ENCODE results near the gene FLRT1. TPM values are rescaled to one million over a fixed set of nuclear protein-coding genes. Genes with fewer than 3 reads are reported as not detected.

The FLRT1 gene
- total RNA-seq, 1 experiment from 2014 or later: 0.31 TPM

GRCh38 chr11:64028398-64029115 is 7.2 kb upstream of the FLRT1 start:
- no peak overlapping the region for H3T11ph ChIP-seq (ENCODE audit: low read length)
- no peak overlapping the region for H2BK120ac ChIP-seq (ENCODE audit: low read depth, low read length, poor library complexity, severe bottlenecking)
- no peak overlapping the region; the same call in 1 of the 2 replicates for H3K14ac ChIP-seq (ENCODE audit: insufficient read depth, low read length)
- H3K56ac ChIP-seq (ENCODE audit: insufficient read length, low read depth, low read length): no peak overlapping the region
- H3K23ac ChIP-seq (ENCODE audit: insufficient read length, low read depth, low read length): no peak overlapping the region
- peak overlapping the region in 1 of 3 experiments; percentile 31; a peak in 1 of 7 replicates for H3K27ac Mint-ChIP-seq
- no peak overlapping the region for H2BK12ac ChIP-seq (ENCODE audit: insufficient read length, low read depth, low read length)
- H4K91ac ChIP-seq (ENCODE audit: insufficient read length, low read depth, low read length): no peak overlapping the region
- no peak for TF ChIP-seq CTCF (conservative IDR thresholded peaks at IDR 0.05)
- no peak overlapping the region for H3K4ac ChIP-seq (ENCODE audit: low read depth, low read length)
- no peaks in the 10 kb centered on the region for H3K9me3 Mint-ChIP-seq
- no peaks in the 10 kb centered on the region for H3K79me2 ChIP-seq (ENCODE audit: insufficient read depth, low read length)
- no peak overlapping the region for H3K9ac ChIP-seq (ENCODE audit: extremely low read depth, insufficient read length, low read length)
- peaks cover 16% of the 10 kb centered on the region; the same call in 1 of the 2 replicates for H3K27me3 ChIP-seq (ENCODE audit: insufficient read depth, low read length)
- no peaks in the 10 kb centered on the region for H3K23me2 ChIP-seq (ENCODE audit: insufficient read length, low read depth, low read length, poor library complexity, severe bottlenecking)
- no peaks in the 10 kb centered on the region; the same call in 1 of the 2 replicates for H3K4me1 ChIP-seq (ENCODE audit: insufficient read depth, low read length)
- H4K20me1 ChIP-seq (ENCODE audit: control insufficient read depth, insufficient read depth, insufficient read length): no peaks in the 10 kb centered on the region
- H3K4me1 Mint-ChIP-seq: peaks cover 42 to 52% of the 10 kb centered on the region in 2 experiments
- DNase-seq: peak; percentile 92
- no peak overlapping the region for H2BK20ac ChIP-seq (ENCODE audit: low read depth, low read length, poor library complexity, severe bottlenecking)
- H4K8ac ChIP-seq (replicated peaks; ENCODE audit: insufficient read length, low read depth, low read length): no peak overlapping the region
- no peaks in the 10 kb centered on the region; a peak in 2 of 7 replicates for H3K36me3 Mint-ChIP-seq (ENCODE audit: insufficient read depth in 1 of 3, low read depth in 3 of 3)
- H3K4me2 ChIP-seq (ENCODE audit: insufficient read depth, insufficient read length, low read length): no peak overlapping the region
- peak overlapping the region; percentile 29 for H3K18ac ChIP-seq (ENCODE audit: insufficient read length, low read depth, low read length)
- no peak overlapping the region for H2BK5ac ChIP-seq (ENCODE audit: insufficient read length, low read length)
- no peaks in the 10 kb centered on the region for H3K9me3 ChIP-seq (ENCODE audit: control insufficient read depth, low read depth, low read length)
- no CpG with 5 or more reads among the region's 22 CpGs for WGBS (ENCODE audit: extremely low coverage, insufficient read length, low lambda C conversion rate)
- H2AK5ac ChIP-seq (ENCODE audit: insufficient read length, low read length): no peak overlapping the region
- peaks cover 65% of the 10 kb centered on the region for H3K27me3 Mint-ChIP-seq (ENCODE audit: low read depth)
- H3K27ac ChIP-seq (ENCODE audit: insufficient read length, low read depth, low read length): no peak overlapping the region
- H4K5ac ChIP-seq (ENCODE audit: insufficient read length, low read depth, low read length): no peak overlapping the region
- H2BK15ac ChIP-seq (ENCODE audit: low read depth, low read length): no peak overlapping the region
- H3K4me3 Mint-ChIP-seq: peak overlapping the region in 1 of 2 experiments; percentile 58; a peak in 1 of 5 replicates
- H2AFZ ChIP-seq (ENCODE audit: low read length): no peak overlapping the region
- no peaks in the 10 kb centered on the region for H3K79me1 ChIP-seq (ENCODE audit: insufficient read depth, low read depth, low read length, poor library complexity, severe bottlenecking)

Data from H9 (cell line).